Umbilical cord (tissue), 2 donors: Measurements from ENCODE around the gene ITGB3BP. TPM values are rescaled to one million over a fixed set of nuclear protein-coding genes. Genes with fewer than 3 reads are reported as not detected.
"Not testable (repeated sequence)": the region's sequence is repeated elsewhere in the genome, so short reads cannot be mapped to it uniquely, and the experiment has no call there.

ENCODE experiments used
- DNase-seq: peaks from one replicate; pipeline ENCODE4 v3.0.0-alpha.2; 2015; ENCODE audit warnings: low spot score
- total RNA-seq: library from RNA; depleted of rRNA; stranded (reverse); fragments of >200 nt; gene quantifications from one replicate; pipeline ENCODE4 v1.2.3, GENCODE V29; 2014; ENCODE audit warnings: low replicate concordance; ENCODE audit not compliant: insufficient read depth

Gene ITGB3BP
- total RNA-seq: 35.4 TPM

GRCh38 chr1:63522891-63523728 is at the start of gene ITGB3BP, which contains the start of gene EFCAB7:
Gene ITGB3BP, minus strand, starts transcription at chr1:63523225. Its CDS starts 92 bp downstream, at chr1:63523133.
Gene EFCAB7, plus strand, starts transcription at chr1:63523525. Its CDS starts 2,048 bp downstream, at chr1:63525573.
- peak; percentile 96 for DNase-seq

GRCh38 chr1:63572686-63573085 is 49.7 kb upstream of the ITGB3BP start:
- not testable (repeated sequence) for DNase-seq

- no peak for DNase-seq
These were observed 46.8 kb upstream of the ITGB3BP start for GRCh38 chr1:63569640-63570316.

- DNase-seq: no peak
These were observed 46.0 kb upstream of the ITGB3BP start for GRCh38 chr1:63569068-63569467.

- no peak for DNase-seq
These were observed 40.7 kb upstream of the ITGB3BP start for GRCh38 chr1:63563745-63564144.

GRCh38 chr1:63559357-63559756 is 36.3 kb upstream of the ITGB3BP start:
- no peak for DNase-seq

GRCh38 chr1:63557365-63557987 is 34.5 kb upstream of the ITGB3BP start:
- DNase-seq: peak; percentile 35

- no peak for DNase-seq
These were observed 32.5 kb upstream of the ITGB3BP start for GRCh38 chr1:63555480-63555879.

- DNase-seq: no peak
These were observed 25.9 kb upstream of the ITGB3BP start for GRCh38 chr1:63548877-63549276.

GRCh38 chr1:63548303-63548702 is 25.3 kb upstream of the ITGB3BP start:
- no peak for DNase-seq

GRCh38 chr1:63547621-63548294 is 24.7 kb upstream of the ITGB3BP start:
- no peak for DNase-seq

- no peak for DNase-seq
These were observed 22.8 kb upstream of the ITGB3BP start for GRCh38 chr1:63545780-63546179.

GRCh38 chr1:63537940-63538339 is 14.9 kb upstream of the ITGB3BP start:
- no peak for DNase-seq

GRCh38 chr1:63537006-63537405 is 14.0 kb upstream of the ITGB3BP start:
- no peak for DNase-seq

- no peak for DNase-seq
These were observed 11.4 kb upstream of the ITGB3BP start for GRCh38 chr1:63534406-63534805.

GRCh38 chr1:63533931-63534330 is 10.9 kb upstream of the ITGB3BP start:
- DNase-seq: no peak

- no peak for DNase-seq
These were observed 9.7 kb upstream of the ITGB3BP start for GRCh38 chr1:63532727-63533126.

GRCh38 chr1:63524201-63524600 is 1.2 kb upstream of the ITGB3BP start:
- DNase-seq: no peak

GRCh38 chr1:63523738-63524137 is 713 bp upstream of the ITGB3BP start:
- no peak for DNase-seq

- DNase-seq: no peak
These were observed 6.4 kb downstream of the ITGB3BP start for GRCh38 chr1:63516629-63517028.

- DNase-seq: peak; percentile 13
These were observed 10.4 kb downstream of the ITGB3BP start for GRCh38 chr1:63512584-63512983.

- no peak for DNase-seq
These were observed 13.3 kb downstream of the ITGB3BP start for GRCh38 chr1:63509718-63510117.
